Measurements from ENCODE around the gene PPIL1. TPM values are rescaled to one million over a fixed set of nuclear protein-coding genes. Genes with fewer than 3 reads are reported as not detected.

PPIL1 gene
- polyA plus RNA-seq, 1 donor (not counting 4 experiments of a cell fraction or from before 2014, with no cell fraction given): 45.5 TPM

GRCh38 chr6:36817176-36817817, 57.3 kb downstream of the PPIL1 start:
- FAIRE-seq: no peak

GRCh38 chr6:36815962-36816735, 58.5 kb downstream of the PPIL1 start:
- no peak overlapping the region for H3K9ac ChIP-seq (ENCODE audit: control insufficient read depth, extremely low read depth, insufficient read depth, low read length)
- H2AFZ ChIP-seq (ENCODE audit: control insufficient read depth, low read length): no peak overlapping the region
- no peaks in the 10 kb centered on the region for H3K79me2 ChIP-seq (ENCODE audit: control insufficient read depth, insufficient read depth, low read length)
- H3K4me2 ChIP-seq (ENCODE audit: control insufficient read depth, extremely low read depth, insufficient read depth, low read depth, low read length): no peak overlapping the region
- FAIRE-seq (no peak), DNase-seq (ENCODE audit: low read depth, low spot score) (no peak)
- H3K4me1 ChIP-seq (ENCODE audit: control insufficient read depth, extremely low read depth, insufficient read depth, low read length): peaks cover 5% of the 10 kb centered on the region
- dilution Hi-C loops (cut with MboI; ENCODE audit: extremely low pct_ligation_motif_present, low sequenced_read_pairs): no loop called here
- H4K20me1 ChIP-seq (ENCODE audit: control insufficient read depth, extremely low read depth, insufficient read depth, low read length): no peaks in the 10 kb centered on the region
- H3K27ac ChIP-seq (ENCODE audit: control insufficient read depth, insufficient read depth, low read length): no peak overlapping the region
- no peaks in the 10 kb centered on the region for H3K27me3 ChIP-seq (ENCODE audit: control insufficient read depth, extremely low read depth, insufficient read depth, low read length)
- TF ChIP-seq CTCF (optimal IDR thresholded peaks at IDR 0.05 in 1 of 3, IDR thresholded peaks at IDR 0.05 in 1 of 3, conservative IDR thresholded peaks at IDR 0.05 in 1 of 3; ENCODE audit: extremely low read depth in 1 of 3, insufficient read depth in 2 of 3, low read length in 3 of 3): no peak
- TF ChIP-seq EZH2 (IDR thresholded peaks at IDR 0.05; ENCODE audit: low read length): no peak
- no peaks in the 10 kb centered on the region for H3K9me1 ChIP-seq (ENCODE audit: control insufficient read depth, extremely low read depth, insufficient read depth, low read length)
- H3K4me3 ChIP-seq (ENCODE audit: control insufficient read depth in 2 of 3, extremely low read depth in 1 of 3, insufficient read depth in 2 of 3, low read depth in 1 of 3, low read length in 3 of 3): no peak overlapping the region
- no peaks in the 10 kb centered on the region for H3K36me3 ChIP-seq (ENCODE audit: control insufficient read depth in 2 of 2, extremely low read depth in 1 of 2, insufficient read depth in 2 of 2, low read length in 2 of 2)
- no peaks in the 10 kb centered on the region for H3K9me3 ChIP-seq (ENCODE audit: control insufficient read depth, low read depth, low read length)

More at GRCh38 chr6:36817176-36817817, 57.3 kb downstream of the PPIL1 start:
- no peaks in the 10 kb centered on the region for H4K20me1 ChIP-seq (ENCODE audit: control insufficient read depth, extremely low read depth, insufficient read depth, low read length)
- no peak for DNase-seq (ENCODE audit: low read depth, low spot score)
- H3K27ac ChIP-seq (ENCODE audit: control insufficient read depth, insufficient read depth, low read length): no peak overlapping the region
- no peak overlapping the region for H3K4me2 ChIP-seq (ENCODE audit: control insufficient read depth, extremely low read depth, insufficient read depth, low read depth, low read length)
- no peaks in the 10 kb centered on the region for H3K27me3 ChIP-seq (ENCODE audit: control insufficient read depth, extremely low read depth, insufficient read depth, low read length)
- no peaks in the 10 kb centered on the region for H3K79me2 ChIP-seq (ENCODE audit: control insufficient read depth, insufficient read depth, low read length)
- H3K4me3 ChIP-seq (ENCODE audit: control insufficient read depth in 2 of 3, extremely low read depth in 1 of 3, insufficient read depth in 2 of 3, low read depth in 1 of 3, low read length in 3 of 3): no peak overlapping the region
- dilution Hi-C loops (cut with MboI; ENCODE audit: extremely low pct_ligation_motif_present, low sequenced_read_pairs): no loop called here
- no peak overlapping the region for H2AFZ ChIP-seq (ENCODE audit: control insufficient read depth, low read length)
- TF ChIP-seq EZH2 (IDR thresholded peaks at IDR 0.05; ENCODE audit: low read length) (no peak), CTCF (optimal IDR thresholded peaks at IDR 0.05 in 1 of 3, IDR thresholded peaks at IDR 0.05 in 1 of 3, conservative IDR thresholded peaks at IDR 0.05 in 1 of 3; ENCODE audit: extremely low read depth in 1 of 3, insufficient read depth in 2 of 3, low read length in 3 of 3) (no peak)
- H3K9ac ChIP-seq (ENCODE audit: control insufficient read depth, extremely low read depth, insufficient read depth, low read length): no peak overlapping the region
- no peaks in the 10 kb centered on the region for H3K9me1 ChIP-seq (ENCODE audit: control insufficient read depth, extremely low read depth, insufficient read depth, low read length)
- H3K9me3 ChIP-seq (ENCODE audit: control insufficient read depth, low read depth, low read length): no peaks in the 10 kb centered on the region
- H3K4me1 ChIP-seq (ENCODE audit: control insufficient read depth, extremely low read depth, insufficient read depth, low read length): peaks cover 8% of the 10 kb centered on the region
- H3K36me3 ChIP-seq (ENCODE audit: control insufficient read depth in 2 of 2, extremely low read depth in 1 of 2, insufficient read depth in 2 of 2, low read length in 2 of 2): no peaks in the 10 kb centered on the region

Measured in keratinocyte (primary cell).